HCT116 (cell line): ENCODE data around the gene AGPS. TPM values are rescaled to one million over a fixed set of nuclear protein-coding genes. Genes with fewer than 3 reads are reported as not detected.

Experiments used
- ATAC-seq: fragments of 200-7000 bp; cut with Tn5 transposase; 2 replicates; pipeline ENCODE4 v1.9.1; 2020; ENCODE audit warnings: mild to moderate bottlenecking, moderate library complexity
- BruUV-seq: library from RNA; stranded (reverse); fragments of 400-500 nt; replicated peaks from 2 replicates; lab custom pipeline; 2021; lab: Mats Ljungman, UMichigan
- CTCF ChIA-PET: fragments of 300-600 bp; sonication (Branson Sonifier 250); formaldehyde crosslinking; loops from one replicate; lab custom pipeline; 2021; ENCODE audit warnings: antibody characterized with exemption; lab: Charles Lee
- POLR2A ChIA-PET: fragments of 300-600, 350-600 bp; sonication (Branson Sonifier 250); formaldehyde crosslinking; loops from one replicate; lab custom pipeline; 2021; ENCODE audit warnings: antibody characterized with exemption; lab: Charles Lee
- RAD21 ChIA-PET, 2 experiments: fragments of 300-600 bp; sonication (Branson Sonifier 250); formaldehyde crosslinking; loops; one replicate each; lab custom pipeline; 2023; ENCODE audit warnings: low total read pairs in 2 of 2; ENCODE audit not compliant: uncharacterized antibody in 2 of 2, unreplicated experiment in 2 of 2, low non-redundant PET in 1 of 2; lab: Charles Lee
- DNase-seq: peaks from one replicate; pipeline ENCODE4 v3.0.0-alpha.2; 2010; ENCODE audit warnings: low read depth, low spot score
- H2AFZ ChIP-seq: fragments of 200-600 bp; shearing (Covaris generic), sonication (generic); 2 replicates; pipeline ENCODE4 v1.6.1; 2017; ENCODE audit warnings: low read depth, mixed run types, mixed read lengths, antibody characterized with exemption, low read length; ENCODE audit not compliant: poor library complexity, severe bottlenecking
- H3K27ac ChIP-seq: 2 replicates; pipeline ENCODE4 v1.5.1; 2012; ENCODE audit warnings: low read depth, low read length
- H3K27me3 ChIP-seq: fragments of 200-600 bp; sonication (generic); 2 replicates; pipeline ENCODE4 v1.6.1; 2016; ENCODE audit warnings: mixed run types, low read length, mixed read lengths; ENCODE audit not compliant: insufficient read depth
- H3K36me3 ChIP-seq, 2 experiments: fragments of 200-500 bp in 1 of 2; fragments of 200-600 bp in 1 of 2; sonication (Bioruptor generic) in 1 of 2; sonication (generic) in 1 of 2; 2 replicates each; pipeline versions ENCODE4 v1.5.1 to v1.6.1; 2014 to 2016; ENCODE audit warnings: low read length in 2 of 2, inconsistent platforms in 1 of 2, mixed read lengths in 1 of 2, mixed run types in 1 of 2; ENCODE audit not compliant: insufficient read depth in 2 of 2, control insufficient read depth in 1 of 2
- H3K4me1 ChIP-seq, 2 experiments: fragments of 200-600 bp in 1 of 2; sonication (generic) in 1 of 2; 2 replicates each; pipeline versions ENCODE4 v1.5.1 to v1.6.1; 2012 to 2017; ENCODE audit warnings: low read length in 2 of 2, inconsistent platforms in 1 of 2, mild to moderate bottlenecking in 1 of 2, mixed read lengths in 1 of 2, mixed run types in 1 of 2, moderate library complexity in 1 of 2; ENCODE audit not compliant: insufficient read depth in 2 of 2, control insufficient read depth in 1 of 2
- H3K4me2 ChIP-seq: fragments of 200-600 bp; sonication (generic); 2 replicates; pipeline ENCODE4 v1.6.1; 2017; ENCODE audit warnings: mixed run types, low read length, mixed read lengths
- H3K4me3 ChIP-seq, 2 experiments: fragments of 200-600 bp in 1 of 2; sonication (generic) in 1 of 2; replicated peaks in 1 of 2; 2 replicates each; pipeline ENCODE4 v1.5.1; 2011 to 2016; ENCODE audit warnings: low read length in 2 of 2, control low read depth in 1 of 2, low read depth in 1 of 2, mild to moderate bottlenecking in 1 of 2, mixed read lengths in 1 of 2, mixed run types in 1 of 2
- H3K79me2 ChIP-seq: fragments of 200-600 bp; sonication (generic); 2 replicates; pipeline ENCODE4 v1.6.1; 2017; ENCODE audit warnings: mild to moderate bottlenecking, mixed run types, low read length, moderate library complexity, mixed read lengths; ENCODE audit not compliant: insufficient read depth
- H3K9ac ChIP-seq: fragments of 200-600 bp; sonication (generic); 2 replicates; pipeline ENCODE4 v1.6.1; 2016; ENCODE audit warnings: low read length, mixed read lengths
- H3K9me2 ChIP-seq: fragments of 200-600 bp; sonication (generic), shearing (Covaris generic); 2 replicates; pipeline ENCODE4 v1.6.1; 2017; ENCODE audit warnings: mixed run types, mild to moderate bottlenecking, moderate library complexity; ENCODE audit not compliant: insufficient read depth
- H3K9me3 ChIP-seq, 2 experiments: fragments of 200-500 bp in 1 of 2; fragments of 200-600 bp in 1 of 2; sonication (Bioruptor generic) in 1 of 2; sonication (generic) in 1 of 2; 2 replicates each; pipeline ENCODE4 v1.6.1; 2014 to 2017; ENCODE audit warnings: low read length in 2 of 2, mixed read lengths in 2 of 2, inconsistent platforms in 1 of 2, low read depth in 1 of 2, mild to moderate bottlenecking in 1 of 2, mixed run types in 1 of 2, moderate library complexity in 1 of 2; ENCODE audit not compliant: control insufficient read depth in 1 of 2, insufficient read depth in 1 of 2
- H4K20me1 ChIP-seq: fragments of 200-600 bp; sonication (generic), shearing (Covaris generic); 2 replicates; pipeline ENCODE4 v1.6.1; 2017; ENCODE audit warnings: mixed run types, mild to moderate bottlenecking, moderate library complexity; ENCODE audit not compliant: insufficient read depth
- CBX3 ChIP-seq: IDR thresholded peaks from 2 replicates; pipeline ENCODE4 v1.6.1; 2012; ENCODE audit warnings: low read depth
- CEBPB ChIP-seq: IDR thresholded peaks from 2 replicates; pipeline ENCODE4 v1.6.1; 2012; ENCODE audit warnings: low read depth
- EGR1 ChIP-seq: IDR thresholded peaks from 2 replicates; pipeline ENCODE4 v1.6.1; 2012; ENCODE audit warnings: low read depth
- EZH2 ChIP-seq: fragments of 200-600 bp; sonication (generic); IDR thresholded peaks from 2 replicates; pipeline ENCODE4 v1.6.1; 2017; ENCODE audit warnings: antibody characterized with exemption, mixed run types
- FOSL1 ChIP-seq: IDR thresholded peaks from 2 replicates; pipeline ENCODE4 v1.6.1; 2012; ENCODE audit warnings: low read depth
- JUND ChIP-seq: IDR thresholded peaks from 2 replicates; pipeline ENCODE4 v1.6.1; 2012
- POLR2A ChIP-seq: IDR thresholded peaks from 2 replicates; pipeline ENCODE4 v1.7.0; 2011; ENCODE audit warnings: borderline replicate concordance; ENCODE audit not compliant: insufficient read depth, insufficient read length; ENCODE audit errors: extremely low read depth
- POLR2AphosphoS5 ChIP-seq: IDR thresholded peaks from 2 replicates; pipeline ENCODE4 v1.6.1; 2011; ENCODE audit warnings: mild to moderate bottlenecking, low read depth, low read length, moderate library complexity
- RAD21 ChIP-seq: IDR thresholded peaks from 2 replicates; pipeline ENCODE4 v1.6.1; 2012; ENCODE audit warnings: low read depth, mild to moderate bottlenecking
- SIN3A ChIP-seq: IDR thresholded peaks from 2 replicates; pipeline ENCODE4 v1.6.1; 2012; ENCODE audit warnings: low read depth
- SRF ChIP-seq: IDR thresholded peaks from 2 replicates; pipeline ENCODE4 v1.6.1; 2012; ENCODE audit warnings: low read depth
- TCF7L2 ChIP-seq: IDR thresholded peaks from 2 replicates; pipeline ENCODE4 v1.7.0; 2011; ENCODE audit warnings: borderline replicate concordance, inconsistent platforms; ENCODE audit not compliant: insufficient read depth, insufficient read length; ENCODE audit errors: extremely low read depth
- YY1 ChIP-seq: IDR thresholded peaks from 2 replicates; pipeline ENCODE4 v1.6.1; 2011; ENCODE audit warnings: low read length, low read depth, moderate library complexity, mild to moderate bottlenecking; ENCODE audit not compliant: insufficient replicate concordance; ENCODE audit errors: extremely low read depth
- ZFX ChIP-seq: fragments of 450-650 bp; IDR thresholded peaks from 2 replicates; pipeline ENCODE4 v1.6.1; 2017
- intact Hi-C: fragments of 100-400 bp; cut with micrococcal nuclease; formaldehyde crosslinking; loops from 2 replicates; pipeline ENCODE4 v1.10.0; 2022
- total RNA-seq: library from RNA; stranded (reverse); gene quantifications from one replicate; pipeline ENCODE4 v1.2.1, GENCODE V29; 2021; ENCODE audit not compliant: unreplicated experiment
- TF ChIP-seq, protein P1 (sequence below): IDR thresholded peaks from 2 replicates; pipeline ENCODE4 v1.6.1; 2012; ENCODE audit warnings: low read depth
- TF ChIP-seq, protein P2 (sequence below): IDR thresholded peaks from 2 replicates; pipeline ENCODE4 v1.6.1; 2011; ENCODE audit warnings: mild to moderate bottlenecking, low read length, moderate library complexity; ENCODE audit not compliant: insufficient replicate concordance; ENCODE audit errors: extremely low read depth
- TF ChIP-seq, protein P3 (sequence below): IDR thresholded peaks from 2 replicates; pipeline ENCODE4 v1.6.1; 2012

The AGPS gene
- total RNA-seq, 1 experiment from 2014 or later: 66.6 TPM

DNA sequence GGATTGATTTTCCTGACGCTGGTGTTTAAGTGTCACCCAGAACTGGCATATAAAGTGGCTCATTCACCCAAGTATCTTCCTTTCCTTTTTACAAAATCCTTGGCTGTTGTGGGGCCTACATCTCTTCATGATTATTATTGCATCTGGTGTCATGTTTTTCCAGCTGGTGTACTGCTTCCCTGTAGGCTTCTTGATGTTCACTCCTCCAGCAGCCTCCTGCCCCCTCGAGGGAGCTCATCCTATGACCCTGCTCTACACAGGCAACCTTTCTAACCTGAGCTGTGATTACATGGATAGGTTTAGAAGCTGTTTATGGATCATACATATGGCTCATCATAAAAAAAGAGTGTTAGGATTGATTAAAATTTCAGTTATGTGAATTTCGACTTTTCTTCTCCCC lies 12.4 kb upstream of the AGPS start:
- H3K4me1 ChIP-seq: no peaks in the 10 kb centered on the region
- RAD21 ChIA-PET: no interaction called here
- intact Hi-C loops: no loop called here
- no peaks in the 10 kb centered on the region for H4K20me1 ChIP-seq
- no peak for DNase-seq
- POLR2A ChIA-PET: interaction anchor here (0.8 to 1.5 kb wide), 2 partner anchors 10 to 12 kb away, joined by 3 to 5 read pairs; partner anchors contain the start of gene AGPS
- BruUV-seq: no TSS peak
- H3K9ac ChIP-seq: no peak overlapping the region
- H3K4me2 ChIP-seq: no peak overlapping the region
- no peaks in the 10 kb centered on the region for H3K9me3 ChIP-seq
- no peaks in the 10 kb centered on the region for H3K36me3 ChIP-seq
- no peaks in the 10 kb centered on the region for H3K79me2 ChIP-seq
- no peak overlapping the region for H3K4me3 ChIP-seq
- no peak overlapping the region for H2AFZ ChIP-seq
- no peak for TF ChIP-seq POLR2AphosphoS5
- no peak for TF ChIP-seq YY1
- TF ChIP-seq, protein P1, sequence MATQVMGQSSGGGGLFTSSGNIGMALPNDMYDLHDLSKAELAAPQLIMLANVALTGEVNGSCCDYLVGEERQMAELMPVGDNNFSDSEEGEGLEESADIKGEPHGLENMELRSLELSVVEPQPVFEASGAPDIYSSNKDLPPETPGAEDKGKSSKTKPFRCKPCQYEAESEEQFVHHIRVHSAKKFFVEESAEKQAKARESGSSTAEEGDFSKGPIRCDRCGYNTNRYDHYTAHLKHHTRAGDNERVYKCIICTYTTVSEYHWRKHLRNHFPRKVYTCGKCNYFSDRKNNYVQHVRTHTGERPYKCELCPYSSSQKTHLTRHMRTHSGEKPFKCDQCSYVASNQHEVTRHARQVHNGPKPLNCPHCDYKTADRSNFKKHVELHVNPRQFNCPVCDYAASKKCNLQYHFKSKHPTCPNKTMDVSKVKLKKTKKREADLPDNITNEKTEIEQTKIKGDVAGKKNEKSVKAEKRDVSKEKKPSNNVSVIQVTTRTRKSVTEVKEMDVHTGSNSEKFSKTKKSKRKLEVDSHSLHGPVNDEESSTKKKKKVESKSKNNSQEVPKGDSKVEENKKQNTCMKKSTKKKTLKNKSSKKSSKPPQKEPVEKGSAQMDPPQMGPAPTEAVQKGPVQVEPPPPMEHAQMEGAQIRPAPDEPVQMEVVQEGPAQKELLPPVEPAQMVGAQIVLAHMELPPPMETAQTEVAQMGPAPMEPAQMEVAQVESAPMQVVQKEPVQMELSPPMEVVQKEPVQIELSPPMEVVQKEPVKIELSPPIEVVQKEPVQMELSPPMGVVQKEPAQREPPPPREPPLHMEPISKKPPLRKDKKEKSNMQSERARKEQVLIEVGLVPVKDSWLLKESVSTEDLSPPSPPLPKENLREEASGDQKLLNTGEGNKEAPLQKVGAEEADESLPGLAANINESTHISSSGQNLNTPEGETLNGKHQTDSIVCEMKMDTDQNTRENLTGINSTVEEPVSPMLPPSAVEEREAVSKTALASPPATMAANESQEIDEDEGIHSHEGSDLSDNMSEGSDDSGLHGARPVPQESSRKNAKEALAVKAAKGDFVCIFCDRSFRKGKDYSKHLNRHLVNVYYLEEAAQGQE: no peak
- TF ChIP-seq EZH2: no peak
- TF ChIP-seq RAD21: no peak
- no peak for TF ChIP-seq JUND
- TF ChIP-seq, protein P2, sequence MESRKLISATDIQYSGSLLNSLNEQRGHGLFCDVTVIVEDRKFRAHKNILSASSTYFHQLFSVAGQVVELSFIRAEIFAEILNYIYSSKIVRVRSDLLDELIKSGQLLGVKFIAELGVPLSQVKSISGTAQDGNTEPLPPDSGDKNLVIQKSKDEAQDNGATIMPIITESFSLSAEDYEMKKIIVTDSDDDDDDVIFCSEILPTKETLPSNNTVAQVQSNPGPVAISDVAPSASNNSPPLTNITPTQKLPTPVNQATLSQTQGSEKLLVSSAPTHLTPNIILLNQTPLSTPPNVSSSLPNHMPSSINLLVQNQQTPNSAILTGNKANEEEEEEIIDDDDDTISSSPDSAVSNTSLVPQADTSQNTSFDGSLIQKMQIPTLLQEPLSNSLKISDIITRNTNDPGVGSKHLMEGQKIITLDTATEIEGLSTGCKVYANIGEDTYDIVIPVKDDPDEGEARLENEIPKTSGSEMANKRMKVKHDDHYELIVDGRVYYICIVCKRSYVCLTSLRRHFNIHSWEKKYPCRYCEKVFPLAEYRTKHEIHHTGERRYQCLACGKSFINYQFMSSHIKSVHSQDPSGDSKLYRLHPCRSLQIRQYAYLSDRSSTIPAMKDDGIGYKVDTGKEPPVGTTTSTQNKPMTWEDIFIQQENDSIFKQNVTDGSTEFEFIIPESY: no peak
- TF ChIP-seq CEBPB: no peak
- no peak for TF ChIP-seq POLR2A
- TF ChIP-seq SRF: no peak
- no peak for TF ChIP-seq FOSL1
- TF ChIP-seq CBX3: no peak
- TF ChIP-seq EGR1: no peak
- no peak for TF ChIP-seq SIN3A
- no peak for TF ChIP-seq ZFX
- TF ChIP-seq, protein P3, sequence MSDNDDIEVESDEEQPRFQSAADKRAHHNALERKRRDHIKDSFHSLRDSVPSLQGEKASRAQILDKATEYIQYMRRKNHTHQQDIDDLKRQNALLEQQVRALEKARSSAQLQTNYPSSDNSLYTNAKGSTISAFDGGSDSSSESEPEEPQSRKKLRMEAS: no peak
- no peak for TF ChIP-seq TCF7L2
- no peaks in the 10 kb centered on the region for H3K9me2 ChIP-seq
- ATAC-seq: no peak
- CTCF ChIA-PET: no interaction called here
- H3K27me3 ChIP-seq: no peaks in the 10 kb centered on the region
- H3K27ac ChIP-seq: no peak overlapping the region
